Adrenal gland (tissue), 5 donors: ENCODE data around the gene PDE6D.

Experiments used
- CTCF ChIP-seq, 6 experiments: fragments of 450-650 bp in 4 of 6; fragments of 200-600 bp in 2 of 6; sonication (generic) in 1 of 6; IDR thresholded peaks; 1 replicate in 5 of 6; 2 replicates in 1 of 6; pipeline versions ENCODE4 v1.5.1 to v1.8.0; 2016 to 2021; ENCODE audit warnings: antibody characterized with exemption in 6 of 6, mild to moderate bottlenecking in 2 of 6, moderate library complexity in 1 of 6
- POLR2A ChIP-seq, 2 donors: fragments of 450-650 bp; IDR thresholded peaks; one replicate each; pipeline ENCODE4 v1.6.1; 2017; ENCODE audit warnings: antibody characterized with exemption in 2 of 2, mild to moderate bottlenecking in 2 of 2, moderate library complexity in 1 of 2
- donor health status: DM: no; HTN: no; CAD: no.

DNA sequence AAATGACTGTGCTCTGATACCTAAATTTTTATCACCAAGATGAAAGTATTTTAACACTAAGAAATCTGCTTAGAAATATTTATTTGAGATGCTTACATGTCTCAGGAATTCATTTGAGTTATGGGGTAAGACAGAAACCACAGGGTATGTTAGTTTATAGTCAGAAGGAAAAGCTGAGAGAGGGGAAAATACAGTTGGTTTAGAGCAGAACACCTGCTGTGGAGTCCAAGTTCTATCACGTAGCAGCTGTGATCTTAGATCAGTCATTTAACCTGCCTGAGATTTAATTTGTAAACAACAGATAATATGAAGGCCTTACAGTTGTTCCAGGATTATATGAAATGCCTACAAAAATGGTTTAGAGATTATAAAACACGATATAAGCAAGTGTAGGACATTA lies 29.0 kb downstream of the PDE6D start:
- TF ChIP-seq POLR2A (IDR thresholded peaks at IDR 0.05) (no peak), CTCF (IDR thresholded peaks at IDR 0.05) (no peak)
